Measurements from ENCODE around the gene PTPN4.

DNA sequence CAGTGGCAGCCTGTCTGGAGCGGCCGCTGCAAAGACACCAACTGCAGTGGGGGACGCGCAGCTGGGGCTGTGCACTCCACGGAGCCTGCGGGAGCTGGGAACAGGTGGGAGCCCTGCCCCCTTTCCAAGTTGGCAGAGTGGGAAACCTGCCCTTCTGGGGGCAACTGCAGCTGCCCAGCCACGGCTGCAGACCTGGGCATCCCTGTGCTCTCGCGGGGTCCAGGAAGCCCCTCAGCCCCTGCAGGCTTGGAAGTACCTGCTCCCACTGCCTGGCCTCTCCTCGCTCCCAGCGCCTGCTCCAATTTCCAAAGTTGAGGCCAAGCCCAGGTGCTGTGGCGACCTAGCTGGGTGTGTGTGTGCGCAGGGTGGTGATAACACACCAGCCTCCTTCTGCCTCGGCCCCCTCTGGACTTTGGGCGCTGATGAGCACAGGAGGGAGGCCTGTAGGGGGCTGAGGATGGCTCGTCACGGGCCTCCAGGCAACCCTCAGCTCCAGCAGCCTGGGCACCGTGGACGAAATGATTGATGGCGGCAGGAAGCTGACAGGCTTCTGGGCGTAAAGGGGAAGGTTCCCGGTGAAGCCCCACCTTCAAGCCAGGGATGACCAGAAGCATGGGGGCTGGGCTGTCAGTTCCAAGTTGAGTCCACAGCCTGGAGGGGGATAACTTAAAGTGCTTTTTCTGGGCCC is 76.9 kb downstream of the PTPN4 start:
- TF ChIP-seq, protein P1, sequence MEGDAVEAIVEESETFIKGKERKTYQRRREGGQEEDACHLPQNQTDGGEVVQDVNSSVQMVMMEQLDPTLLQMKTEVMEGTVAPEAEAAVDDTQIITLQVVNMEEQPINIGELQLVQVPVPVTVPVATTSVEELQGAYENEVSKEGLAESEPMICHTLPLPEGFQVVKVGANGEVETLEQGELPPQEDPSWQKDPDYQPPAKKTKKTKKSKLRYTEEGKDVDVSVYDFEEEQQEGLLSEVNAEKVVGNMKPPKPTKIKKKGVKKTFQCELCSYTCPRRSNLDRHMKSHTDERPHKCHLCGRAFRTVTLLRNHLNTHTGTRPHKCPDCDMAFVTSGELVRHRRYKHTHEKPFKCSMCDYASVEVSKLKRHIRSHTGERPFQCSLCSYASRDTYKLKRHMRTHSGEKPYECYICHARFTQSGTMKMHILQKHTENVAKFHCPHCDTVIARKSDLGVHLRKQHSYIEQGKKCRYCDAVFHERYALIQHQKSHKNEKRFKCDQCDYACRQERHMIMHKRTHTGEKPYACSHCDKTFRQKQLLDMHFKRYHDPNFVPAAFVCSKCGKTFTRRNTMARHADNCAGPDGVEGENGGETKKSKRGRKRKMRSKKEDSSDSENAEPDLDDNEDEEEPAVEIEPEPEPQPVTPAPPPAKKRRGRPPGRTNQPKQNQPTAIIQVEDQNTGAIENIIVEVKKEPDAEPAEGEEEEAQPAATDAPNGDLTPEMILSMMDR (conservative IDR thresholded peaks at IDR 0.05; ENCODE audit: low read depth, low read length), result no peak
- TF ChIP-seq EZH2phosphoT487 (IDR thresholded peaks at IDR 0.05; ENCODE audit: borderline replicate concordance, low read length) (no peak), EZH2 (IDR thresholded peaks at IDR 0.05; ENCODE audit: low read length, unreplicated experiment) (no peak)
